Stimulated activated CD8-positive, alpha-beta memory T cell treated with anti-CD3 and anti-CD28 coated beads, Interleukin-15, amount 100 ng/mL, for 1 hour (primary cell): ENCODE results near the gene METTL21A.

Experiments
- DNase-seq: peaks from one replicate; pipeline ENCODE4 v3.0.0-alpha.2; 2020; ENCODE audit warnings: low read depth

METTL21A gene

GRCh38 chr2:207624185-207625013 lies 795 bp downstream of the METTL21A start:
- DNase-seq = peak; percentile 37

- DNase-seq = no peak
These were observed 3.6 kb downstream of the METTL21A start for GRCh38 chr2:207621501-207622039.

DNA sequence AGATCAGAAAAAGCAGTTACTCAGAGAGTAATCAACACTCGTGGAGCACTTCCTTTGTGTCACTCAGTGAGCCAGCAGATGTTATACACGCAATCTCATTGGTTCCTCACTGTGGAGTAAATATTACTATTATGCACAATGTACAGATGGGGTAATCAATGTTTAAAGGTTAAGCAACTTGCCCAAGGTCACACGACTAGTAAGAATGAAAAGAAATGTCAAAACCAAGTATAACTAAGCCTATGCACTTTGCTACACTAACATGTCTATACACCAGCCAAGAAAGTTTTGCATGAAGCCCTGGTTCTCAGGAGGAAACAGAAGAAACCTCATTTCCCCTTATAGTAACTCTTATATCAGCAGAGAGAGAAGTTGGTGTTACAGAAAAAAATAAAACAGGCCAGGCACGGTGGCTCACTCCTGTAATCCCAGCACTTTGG lies 5.4 kb downstream of the METTL21A start:
- DNase-seq = no peak

GRCh38 chr2:207617011-207617671 lies 8.1 kb downstream of the METTL21A start:
- no peak for DNase-seq

- no peak for DNase-seq
These were observed 9.0 kb downstream of the METTL21A start for GRCh38 chr2:207616185-207616584.

GRCh38 chr2:207614824-207615223 lies 10.4 kb downstream of the METTL21A start:
- no peak for DNase-seq

GRCh38 chr2:207612714-207613113 lies 12.5 kb downstream of the METTL21A start:
- DNase-seq = no peak

DNA sequence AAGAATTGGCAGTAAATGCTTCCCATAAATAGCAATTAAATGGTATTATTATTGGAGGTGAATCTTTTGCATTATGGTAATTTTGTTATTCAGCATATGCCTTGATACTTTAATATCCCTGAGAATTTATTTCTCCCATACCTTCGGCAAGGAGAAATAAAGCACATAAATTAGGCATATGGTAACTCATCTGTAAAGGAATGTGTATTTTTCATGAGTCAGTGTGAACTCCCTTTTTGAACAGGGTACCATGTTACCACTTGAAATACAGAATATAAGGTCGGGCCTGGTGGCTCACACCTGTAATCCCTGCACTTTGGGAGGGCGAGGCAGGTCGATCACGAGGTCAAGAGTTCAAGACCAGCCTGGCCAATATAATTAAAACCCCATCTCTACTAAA lies 18.4 kb downstream of the METTL21A start:
- DNase-seq = no peak

GRCh38 chr2:207606399-207606798 lies 18.8 kb downstream of the METTL21A start:
- no peak for DNase-seq

GRCh38 chr2:207603486-207603885 lies 21.7 kb downstream of the METTL21A start:
- DNase-seq = no peak

- no peak for DNase-seq
These were observed 23.4 kb downstream of the METTL21A start for GRCh38 chr2:207601774-207602173.

GRCh38 chr2:207600231-207600630 lies 25.0 kb downstream of the METTL21A start:
- DNase-seq = no peak

DNA sequence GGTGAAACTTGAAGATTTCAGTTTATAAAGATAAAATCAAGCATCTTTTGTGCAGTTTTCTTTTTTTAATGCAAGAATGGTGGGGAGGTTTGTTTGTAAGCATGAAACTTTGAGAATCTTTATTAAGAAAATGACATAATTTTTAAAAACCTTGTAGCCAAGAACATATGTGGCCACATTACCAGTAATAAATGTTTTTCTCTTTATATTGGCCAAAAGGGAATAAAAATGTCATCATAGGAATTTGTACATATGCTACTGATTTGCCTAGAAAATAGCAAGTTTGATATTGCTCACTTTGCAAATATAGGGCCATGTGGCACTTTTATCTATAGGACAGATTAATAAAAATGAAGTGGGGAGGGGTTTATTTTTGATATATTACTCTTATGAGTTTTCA lies 25.6 kb downstream of the METTL21A start:
- DNase-seq = no peak

DNA sequence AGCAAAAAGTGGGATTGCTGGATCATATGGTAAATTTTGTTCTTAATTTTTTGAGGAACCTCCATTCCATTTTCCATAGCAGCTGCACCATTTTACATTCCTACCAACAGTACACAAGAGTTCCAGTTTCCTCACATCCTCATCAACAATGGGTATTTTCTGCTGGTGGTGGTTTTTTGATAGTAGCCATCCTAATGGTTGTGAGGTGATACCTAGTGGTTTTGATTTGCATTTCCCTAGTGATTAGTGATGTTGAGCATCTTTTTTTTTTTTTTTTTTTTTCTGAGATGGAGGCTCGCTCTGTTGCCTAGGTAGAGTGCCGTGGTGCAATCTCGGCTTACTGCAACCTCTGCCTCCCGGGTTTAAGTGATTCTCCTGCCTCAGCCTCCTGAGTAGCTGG lies 30.5 kb downstream of the METTL21A start:
- DNase-seq = no peak

GRCh38 chr2:207594264-207594663 lies 30.9 kb downstream of the METTL21A start:
- DNase-seq = no peak

DNA sequence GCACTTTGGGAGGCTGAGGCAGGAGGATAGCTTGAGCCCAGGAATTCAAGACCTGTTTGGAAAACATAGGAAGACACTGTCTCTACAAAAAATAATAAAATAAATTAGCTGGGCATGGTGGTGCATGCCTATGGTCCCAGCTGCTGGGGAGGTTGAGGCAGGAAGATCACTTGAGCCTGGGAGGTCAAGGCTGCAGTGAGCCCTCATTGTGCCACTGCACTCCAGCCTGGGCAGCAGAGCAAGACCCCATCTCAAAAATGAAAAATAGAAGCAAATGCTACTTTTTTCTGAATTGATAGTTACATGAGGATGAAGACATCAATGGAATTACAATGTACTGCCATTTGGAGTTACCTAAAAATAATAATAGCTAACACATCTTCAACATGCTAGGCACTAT lies 31.9 kb downstream of the METTL21A start:
- no peak for DNase-seq

DNA sequence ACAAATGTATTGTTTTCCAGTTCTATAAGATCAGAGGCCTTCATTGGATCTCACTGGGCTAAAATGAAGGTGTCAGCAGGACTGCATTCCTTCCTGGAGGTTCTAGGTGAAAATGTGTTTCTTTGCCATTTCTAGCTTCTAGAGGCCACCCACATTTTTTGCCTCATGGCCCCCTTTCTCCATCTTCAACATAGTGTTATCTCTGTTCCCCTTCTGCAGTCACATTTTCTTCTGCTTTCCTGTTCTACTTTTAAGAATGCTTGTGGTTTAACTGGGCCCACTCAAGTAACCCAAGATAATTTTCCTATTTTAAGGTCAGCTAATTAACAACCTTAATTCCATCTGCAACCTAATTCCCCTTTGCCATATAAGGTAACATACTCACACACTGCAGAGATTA lies 36.1 kb downstream of the METTL21A start:
- DNase-seq = no peak

- DNase-seq = no peak
These were observed 37.9 kb downstream of the METTL21A start for GRCh38 chr2:207587305-207587704.

GRCh38 chr2:207584952-207585351 lies 40.2 kb downstream of the METTL21A start:
- no peak for DNase-seq

- no peak for DNase-seq
These were observed 53.8 kb downstream of the METTL21A start for GRCh38 chr2:207571370-207571769.

GRCh38 chr2:207567671-207568070 lies 57.5 kb downstream of the METTL21A start:
- DNase-seq = no peak

- DNase-seq = no peak
These were observed 59.3 kb downstream of the METTL21A start for GRCh38 chr2:207565736-207566500.
